SJSA1 (cell line): Measurements from ENCODE around the gene DDX11. TPM values are rescaled to one million over a fixed set of nuclear protein-coding genes. Genes with fewer than 3 reads are reported as not detected.
"Not testable (repeated sequence)": the region's sequence is repeated elsewhere in the genome, so short reads cannot be mapped to it uniquely, and the experiment has no call there.

ENCODE experiments used
- DNase-seq, 2 experiments: peaks; one replicate each; pipeline ENCODE4 v3.0.0-alpha.2; 2015 to 2020; ENCODE audit warnings: low spot score in 2 of 2, low read depth in 1 of 2
- H3K27ac ChIP-seq: fragments of 250-450 bp; sonication (Bioruptor Pico); 2 replicates; pipeline ENCODE4 v1.5.1; 2020; ENCODE audit warnings: mild to moderate bottlenecking, moderate library complexity
- H3K27me3 ChIP-seq: fragments of 250-450 bp; sonication (Bioruptor Pico); replicated peaks from 2 replicates; pipeline ENCODE4 v1.5.1; 2020; ENCODE audit warnings: mild to moderate bottlenecking, moderate library complexity
- H3K36me3 ChIP-seq: fragments of 250-450 bp; sonication (Bioruptor Pico); 2 replicates; pipeline ENCODE4 v1.5.1; 2020; ENCODE audit warnings: mild to moderate bottlenecking
- H3K4me1 ChIP-seq: fragments of 250-450 bp; sonication (Bioruptor Pico); replicated peaks from 2 replicates; pipeline ENCODE4 v1.6.1; 2021; ENCODE audit warnings: mild to moderate bottlenecking
- H3K4me3 ChIP-seq: fragments of 250-450 bp; sonication (Bioruptor Pico); 2 replicates; pipeline ENCODE4 v1.5.1; 2020; ENCODE audit warnings: mild to moderate bottlenecking
- H3K9me3 ChIP-seq: fragments of 250-450 bp; sonication (Bioruptor Pico); replicated peaks from 2 replicates; pipeline ENCODE4 v1.5.1; 2020; ENCODE audit warnings: mild to moderate bottlenecking
- total RNA-seq: library from RNA; depleted of rRNA; stranded (reverse); fragments of >200 nt; shearing (Covaris generic); gene quantifications from 2 replicates; pipeline ENCODE4 v1.2.3, GENCODE V29; 2014; rRNA removed

Gene DDX11
- total RNA-seq, 1 experiment from 2014 or later: 34.0 TPM

DNA sequence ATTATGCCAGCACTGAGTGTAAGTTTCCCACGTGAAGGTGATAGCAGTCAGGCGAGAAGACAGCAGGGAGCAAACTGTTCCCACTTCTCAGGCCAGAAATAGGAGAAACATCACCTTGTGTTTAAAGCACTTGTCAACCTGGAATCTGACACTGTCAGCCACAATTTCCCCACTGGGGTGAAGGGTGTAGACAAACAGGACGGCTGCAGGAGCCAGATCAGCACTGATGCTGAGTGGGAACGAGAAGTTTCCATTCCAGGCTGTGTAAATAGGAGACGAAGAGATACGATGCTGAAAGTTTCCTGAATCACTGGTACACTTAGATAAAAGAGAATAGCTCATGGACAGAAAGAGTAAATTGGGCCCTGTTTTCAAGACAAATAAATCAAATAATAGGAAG lies 71.6 kb downstream of the DDX11 start:
- not testable (repeated sequence) for DNase-seq, H3K27ac ChIP-seq, H3K27me3 ChIP-seq

DNA sequence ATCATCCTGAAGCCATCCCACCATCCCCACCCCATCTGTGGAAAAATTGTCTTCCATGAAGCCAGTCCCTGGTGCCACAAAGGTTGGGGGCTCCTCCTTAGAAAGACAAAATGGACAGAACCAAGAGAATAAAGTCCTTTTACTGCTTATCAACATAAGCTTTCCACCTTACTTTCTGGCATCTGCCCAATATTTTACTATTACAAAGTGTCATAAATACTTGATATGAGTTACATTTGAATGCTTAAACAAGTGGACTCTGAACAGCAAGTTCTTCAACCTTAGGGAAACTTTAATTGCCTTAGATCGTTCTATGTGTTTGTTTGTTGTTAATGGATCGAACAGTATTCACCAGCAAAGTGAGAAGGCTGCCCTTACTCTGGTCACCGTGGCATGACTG lies 73.8 kb downstream of the DDX11 start:
- H3K9me3 ChIP-seq, H3K36me3 ChIP-seq, H3K27ac ChIP-seq, H3K4me1 ChIP-seq, H3K27me3 ChIP-seq, DNase-seq, H3K4me3 ChIP-seq: not testable (repeated sequence)

More for the DNA sequence above, 71.6 kb downstream of the DDX11 start:
- H3K4me1 ChIP-seq, H3K4me3 ChIP-seq, H3K36me3 ChIP-seq, H3K9me3 ChIP-seq: not testable (repeated sequence)

DNA sequence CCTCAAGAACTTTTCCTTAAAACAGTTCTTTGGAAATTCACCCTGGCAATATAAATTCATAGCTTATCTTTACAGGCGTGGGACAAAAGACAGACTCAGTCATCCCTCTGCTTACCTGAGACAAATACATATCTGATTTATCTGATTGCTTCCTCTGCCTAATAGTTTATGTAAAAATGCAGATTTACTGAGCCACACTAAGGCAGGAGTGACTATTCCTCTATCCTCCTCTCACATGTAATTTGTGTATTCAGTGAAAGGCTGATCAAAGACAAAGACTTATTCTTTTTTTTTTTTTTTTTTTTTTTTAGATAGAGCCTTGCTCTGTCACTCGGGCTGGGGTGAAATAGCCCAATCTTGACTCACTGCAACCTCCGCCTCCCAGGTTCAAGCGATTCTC lies 77.1 kb downstream of the DDX11 start:
- not testable (repeated sequence) for H3K4me1 ChIP-seq, H3K27ac ChIP-seq, H3K9me3 ChIP-seq, H3K4me3 ChIP-seq, DNase-seq, H3K27me3 ChIP-seq, H3K36me3 ChIP-seq

Other genes with a start within 250 kb of the DDX11 start
- gene TSPAN11, start 147.1 kb upstream of the DDX11 start, total RNA-seq: 2.2 and 2.7 TPM in 2 replicates